Liver (tissue), 3 donors: ENCODE results near the gene FAXC.

Source experiments
- CTCF ChIP-seq: fragments of 150-350 bp; IDR thresholded peaks from 2 replicates; pipeline ENCODE4 v1.5.1; 2017; ENCODE audit warnings: improper control_type of control experiment, low read depth, low read length; ENCODE audit not compliant: missing input control
- FOXA1 ChIP-seq: IDR thresholded peaks from 2 replicates; pipeline ENCODE4 v1.6.1; 2016; ENCODE audit warnings: antibody characterized with exemption
- GABPA ChIP-seq, 2 donors: IDR thresholded peaks in 1 of 2; conservative IDR thresholded peaks in 1 of 2; 2 replicates each; pipeline ENCODE4 v1.6.1; 2016; ENCODE audit warnings: antibody characterized with exemption in 2 of 2, mild to moderate bottlenecking in 1 of 2, moderate library complexity in 1 of 2
- HNF4G ChIP-seq: IDR thresholded peaks from 2 replicates; pipeline ENCODE4 v1.6.1; 2016; ENCODE audit warnings: antibody characterized with exemption
- JUND ChIP-seq, 2 donors: IDR thresholded peaks; 2 replicates each; pipeline ENCODE4 v1.6.1; 2016; ENCODE audit warnings: antibody characterized with exemption in 2 of 2
- NR2F2 ChIP-seq: IDR thresholded peaks from 2 replicates; pipeline ENCODE4 v1.6.1; 2016; ENCODE audit warnings: antibody characterized with exemption
- RAD21 ChIP-seq, 2 donors: IDR thresholded peaks; 2 replicates each; pipeline ENCODE4 v1.6.1; 2016; ENCODE audit warnings: antibody characterized with exemption in 2 of 2, mild to moderate bottlenecking in 2 of 2
- REST ChIP-seq: IDR thresholded peaks from 2 replicates; pipeline ENCODE4 v1.6.1; 2016; ENCODE audit warnings: antibody characterized with exemption, mild to moderate bottlenecking
- RXRA ChIP-seq, 2 donors: IDR thresholded peaks; 2 replicates each; pipeline ENCODE4 v1.6.1; 2017 to 2018; ENCODE audit warnings: antibody characterized with exemption in 2 of 2, mild to moderate bottlenecking in 1 of 2
- SP1 ChIP-seq: IDR thresholded peaks from 2 replicates; pipeline ENCODE4 v1.6.1; 2018; ENCODE audit warnings: antibody characterized with exemption, mild to moderate bottlenecking
- TAF1 ChIP-seq: conservative IDR thresholded peaks from 2 replicates; pipeline ENCODE4 v1.6.1; 2016; ENCODE audit warnings: antibody characterized with exemption, mild to moderate bottlenecking
- YY1 ChIP-seq: IDR thresholded peaks from 2 replicates; pipeline ENCODE4 v1.6.1; 2016; ENCODE audit warnings: antibody characterized with exemption, mild to moderate bottlenecking
- TF ChIP-seq, protein P1 (sequence below): IDR thresholded peaks from 2 replicates; pipeline ENCODE4 v1.6.1; 2016; ENCODE audit warnings: antibody characterized with exemption
- TF ChIP-seq, protein P2 (sequence below): IDR thresholded peaks from 2 replicates; pipeline ENCODE4 v1.6.1; 2016; ENCODE audit warnings: antibody characterized with exemption
- donor health status: healthy.
- donor health status: healthy.

DNA sequence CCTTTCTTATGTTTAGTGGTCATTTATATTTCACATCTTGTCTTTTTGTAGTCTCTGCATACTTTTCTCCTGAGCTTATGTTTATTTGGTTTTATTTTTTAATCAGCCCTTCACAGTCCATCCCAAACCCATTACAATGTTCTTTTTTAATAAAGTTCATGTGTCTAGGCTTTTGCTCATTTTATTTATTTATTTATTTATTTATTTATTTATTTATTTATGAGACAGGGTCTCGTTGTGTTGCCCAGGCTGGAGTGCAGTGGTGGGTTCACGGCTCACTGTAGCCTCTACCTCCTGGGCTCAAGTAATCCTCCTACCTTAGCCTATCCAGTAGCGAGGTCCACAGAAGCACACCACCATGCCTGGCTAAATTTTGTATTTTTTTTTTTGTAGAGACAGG is 41.4 kb upstream of the FAXC start:
- TF ChIP-seq CTCF = no peak
- no peak for TF ChIP-seq SP1
- TF ChIP-seq REST = no peak
- TF ChIP-seq TAF1 = no peak
- TF ChIP-seq JUND (IDR thresholded peaks at IDR 0.05) = no peak
- no peak for TF ChIP-seq GABPA (IDR thresholded peaks at IDR 0.05 in 1 of 2, conservative IDR thresholded peaks at IDR 0.05 in 1 of 2)
- TF ChIP-seq, protein P1, sequence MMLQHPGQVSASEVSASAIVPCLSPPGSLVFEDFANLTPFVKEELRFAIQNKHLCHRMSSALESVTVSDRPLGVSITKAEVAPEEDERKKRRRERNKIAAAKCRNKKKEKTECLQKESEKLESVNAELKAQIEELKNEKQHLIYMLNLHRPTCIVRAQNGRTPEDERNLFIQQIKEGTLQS = no peak
- TF ChIP-seq HNF4G = no peak
- TF ChIP-seq FOXA1 = no peak
- TF ChIP-seq, protein P2, sequence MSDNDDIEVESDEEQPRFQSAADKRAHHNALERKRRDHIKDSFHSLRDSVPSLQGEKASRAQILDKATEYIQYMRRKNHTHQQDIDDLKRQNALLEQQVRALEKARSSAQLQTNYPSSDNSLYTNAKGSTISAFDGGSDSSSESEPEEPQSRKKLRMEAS = no peak
- no peak for TF ChIP-seq RAD21 (IDR thresholded peaks at IDR 0.05)
- TF ChIP-seq YY1 = no peak
- TF ChIP-seq NR2F2 = no peak
- TF ChIP-seq RXRA (IDR thresholded peaks at IDR 0.05) = no peak
